ENCODE measurements around the gene SPINK14.

Gene SPINK14

GRCh38 chr5:148201151-148201550 is 32.8 kb downstream of the SPINK14 start:
- DNase-seq (ENCODE audit: low spot score): no peak

- DNase-seq (ENCODE audit: low spot score): no peak
These were observed 34.3 kb downstream of the SPINK14 start, which contains the start of gene SPINK6 for GRCh38 chr5:148202531-148203203. Gene SPINK6 (plus strand): TSS chr5:148203042. CDS start chr5:148203097, 55 bp downstream.

GRCh38 chr5:148205044-148205806 is 36.9 kb downstream of the SPINK14 start:
- no peak for DNase-seq (ENCODE audit: low spot score)

- DNase-seq (ENCODE audit: low spot score): no peak
These were observed 37.5 kb downstream of the SPINK14 start for GRCh38 chr5:148205865-148206264.

GRCh38 chr5:148206620-148207019 is 38.3 kb downstream of the SPINK14 start:
- no peak for DNase-seq (ENCODE audit: low spot score)

- no peak for DNase-seq (ENCODE audit: low spot score)
These were observed 39.9 kb downstream of the SPINK14 start for GRCh38 chr5:148208226-148208625.

- no peak for DNase-seq (ENCODE audit: low spot score)
These were observed 40.9 kb downstream of the SPINK14 start for GRCh38 chr5:148209151-148209770.

GRCh38 chr5:148214665-148215185 is 46.4 kb downstream of the SPINK14 start:
- DNase-seq (ENCODE audit: low spot score): no peak

- no peak for DNase-seq (ENCODE audit: low spot score)
These were observed 53.2 kb downstream of the SPINK14 start for GRCh38 chr5:148221508-148221907.

GRCh38 chr5:148224117-148224742 is 55.9 kb downstream of the SPINK14 start:
- no peak for DNase-seq (ENCODE audit: low spot score)

Data from CD4-positive, alpha-beta T cell treated with Interleukin-15 for 4 hours (primary cell).